KG1 (cell line): ENCODE results near the gene DGKB.

Source experiments
- DNase-seq: peaks from one replicate; lab custom pipeline; 2025; lab: John Stamatoyannopoulos, UW

The DGKB gene

GRCh38 chr7:14123923-14124322 lies 778.6 kb downstream of the DGKB start:
- DNase-seq = no peak

GRCh38 chr7:14115701-14116100 lies 786.9 kb downstream of the DGKB start:
- DNase-seq = no peak

GRCh38 chr7:14104861-14105260 lies 797.7 kb downstream of the DGKB start:
- no peak for DNase-seq

GRCh38 chr7:14096159-14096558 lies 806.4 kb downstream of the DGKB start:
- DNase-seq = no peak

GRCh38 chr7:14095233-14095950 lies 807.2 kb downstream of the DGKB start:
- no peak for DNase-seq
